SK-N-MC (cell line): ENCODE data around the gene LEF1.

ENCODE experiments used
- DNase-seq: peaks from one replicate; pipeline ENCODE4 v3.0.0-alpha.2; 2011; ENCODE audit warnings: low read depth, low spot score
- H3K27ac ChIP-seq: fragments of 200-600 bp; sonication (generic); 2 replicates; pipeline ENCODE4 v1.5.1; 2016; ENCODE audit warnings: mixed run types
- H3K36me3 ChIP-seq: fragments of 200-600 bp; sonication (generic); 2 replicates; pipeline ENCODE4 v1.6.1; 2017; ENCODE audit warnings: antibody characterized with exemption, low read length, mixed read lengths; ENCODE audit not compliant: insufficient read depth
- H3K4me3 ChIP-seq: fragments of 200-600 bp; sonication (generic); 2 replicates; pipeline ENCODE4 v1.5.1; 2016
- H3K9ac ChIP-seq: fragments of 200-600 bp; sonication (generic); 2 replicates; pipeline ENCODE4 v1.8.0; 2017; ENCODE audit warnings: mixed run types, mixed read lengths; ENCODE audit not compliant: insufficient read length
- H3K9me3 ChIP-seq: fragments of 200-600 bp; sonication (generic); 2 replicates; pipeline ENCODE4 v1.6.1; 2017; ENCODE audit warnings: low read depth, mild to moderate bottlenecking, antibody characterized with exemption, low read length, moderate library complexity, mixed read lengths
- EZH2 ChIP-seq: fragments of 200-600 bp; sonication (generic); IDR thresholded peaks from one replicate; pipeline ENCODE4 v1.6.1; 2017; ENCODE audit warnings: antibody characterized with exemption
- FOXP2 ChIP-seq: optimal IDR thresholded peaks from 2 replicates; pipeline ENCODE3; 2011; ENCODE audit warnings: mild to moderate bottlenecking, moderate library complexity; ENCODE audit not compliant: insufficient read depth; ENCODE audit errors: extremely low read length, control extremely low read depth
- POLR2AphosphoS5 ChIP-seq: IDR thresholded peaks from 2 replicates; pipeline ENCODE4 v1.6.1; 2012; ENCODE audit warnings: mild to moderate bottlenecking, low read depth, low read length, borderline replicate concordance

The LEF1 gene

DNA sequence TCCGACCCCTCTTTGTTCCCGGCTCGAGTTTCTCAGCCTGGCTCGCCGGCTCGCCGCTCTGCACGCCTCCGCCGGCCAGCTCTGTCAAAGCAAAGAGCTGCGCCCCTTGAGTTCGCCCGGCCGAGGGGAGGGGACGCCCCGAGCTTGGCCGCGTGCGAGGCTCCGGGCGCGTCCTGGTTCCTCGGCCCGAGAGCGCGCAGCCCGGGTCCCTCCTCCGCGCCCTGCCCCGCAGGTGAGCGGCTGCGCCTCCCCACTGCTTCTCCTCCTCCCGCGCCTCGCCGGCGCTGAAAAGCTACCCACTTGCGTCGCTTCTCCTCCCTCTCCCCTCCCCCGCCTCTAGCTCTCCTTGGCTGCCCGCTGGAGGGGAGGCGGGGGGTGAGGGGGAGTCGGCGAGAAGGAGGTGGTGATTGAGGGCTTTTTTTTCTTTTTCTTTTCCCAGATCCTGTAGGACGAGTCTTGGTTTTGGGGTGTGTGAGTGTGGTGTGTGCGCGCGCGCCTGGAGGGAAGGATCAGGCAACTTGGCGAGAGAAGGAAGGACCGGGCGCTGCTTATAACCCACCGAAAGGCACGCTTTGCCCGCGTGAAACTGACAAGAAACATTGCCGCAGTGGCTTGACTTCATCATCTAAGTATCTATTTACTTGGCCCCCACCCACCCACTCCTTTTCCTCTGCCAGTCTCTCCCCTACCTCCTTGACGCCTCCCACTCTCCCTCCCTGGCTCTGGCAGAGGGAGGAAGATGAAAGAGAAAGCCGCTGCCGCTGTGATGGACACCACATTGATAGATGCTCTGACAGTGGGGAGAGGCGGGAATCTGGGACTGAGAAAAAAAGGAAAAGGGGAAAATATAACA lies at the start of gene LEF1:
Gene LEF1 (minus strand): TSS at position 262 of the 853 bp plus-strand sequence. CDS start 1,165 bp downstream, outside the sequence.
- no peak for DNase-seq

DNA sequence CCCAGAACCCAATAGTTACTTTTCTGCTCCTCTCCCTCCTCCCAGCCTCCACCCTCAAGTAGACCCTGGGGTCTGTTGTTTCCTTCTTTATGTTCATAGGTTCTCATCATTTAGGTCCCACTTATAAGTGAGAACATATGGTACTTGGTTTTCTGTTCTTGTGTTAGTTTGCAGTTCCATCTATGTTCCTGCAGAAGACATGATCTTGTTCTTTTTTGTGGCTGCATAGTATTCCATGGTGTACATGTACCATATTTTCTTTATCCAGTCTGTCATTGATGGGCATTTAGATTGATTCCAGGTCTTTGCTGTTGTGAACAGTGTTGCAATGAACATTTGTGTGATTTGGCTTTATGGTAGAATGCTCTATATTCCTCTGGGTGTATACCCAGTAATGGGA lies 47.8 kb upstream of the LEF1 start:
- Histone ChIP-seq H3K27ac (no peak overlapping the region), H3K4me3 (no peak overlapping the region), H3K36me3 (no peaks in the 10 kb centered on the region), H3K9ac (no peak overlapping the region), H3K9me3 (no peaks in the 10 kb centered on the region)
- no peak for TF ChIP-seq FOXP2
- no peak for TF ChIP-seq EZH2
- no peak for TF ChIP-seq POLR2AphosphoS5
- DNase-seq, result no peak

More for the DNA sequence above, at the start of gene LEF1:
- Histone ChIP-seq H3K9me3 (no peaks in the 10 kb centered on the region), H3K27ac (peak within 1 kb of the TSS; percentile 82), H3K4me3 (peak within 1 kb of the TSS; percentile 97), H3K9ac (peak within 1 kb of the TSS; percentile 84), H3K36me3 (no peaks in the 10 kb centered on the region)
- TF ChIP-seq POLR2AphosphoS5 (peak; percentile 64; the same call in 1 of the 2 replicates), EZH2 (no peak), FOXP2 (no peak)

DNA sequence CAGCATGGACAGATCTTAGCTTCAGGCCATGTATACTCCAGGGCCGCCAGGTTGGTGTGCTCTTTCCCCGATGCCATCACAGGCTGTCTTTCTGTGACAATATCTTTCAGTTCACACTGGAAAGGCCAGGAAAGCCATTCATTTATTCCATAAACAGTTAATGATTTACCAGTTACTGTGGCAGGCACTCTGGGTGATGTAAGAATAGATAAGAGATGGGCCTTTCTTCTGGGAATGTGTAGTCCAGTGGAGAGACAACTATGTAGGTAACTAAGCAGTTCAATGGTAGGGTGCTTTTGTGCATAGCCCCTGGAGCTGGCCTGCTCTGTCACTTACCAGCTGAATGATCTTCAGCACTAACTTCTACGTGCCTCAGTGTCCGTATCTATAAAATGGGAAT lies 46.3 kb upstream of the LEF1 start:
- H3K36me3 ChIP-seq, result no peaks in the 10 kb centered on the region
- no peak for DNase-seq
- no peak overlapping the region for H3K4me3 ChIP-seq
- TF ChIP-seq FOXP2, result no peak
- TF ChIP-seq EZH2, result no peak
- TF ChIP-seq POLR2AphosphoS5, result no peak
- no peak overlapping the region for H3K27ac ChIP-seq
- H3K9ac ChIP-seq, result no peak overlapping the region
- H3K9me3 ChIP-seq, result no peaks in the 10 kb centered on the region

DNA sequence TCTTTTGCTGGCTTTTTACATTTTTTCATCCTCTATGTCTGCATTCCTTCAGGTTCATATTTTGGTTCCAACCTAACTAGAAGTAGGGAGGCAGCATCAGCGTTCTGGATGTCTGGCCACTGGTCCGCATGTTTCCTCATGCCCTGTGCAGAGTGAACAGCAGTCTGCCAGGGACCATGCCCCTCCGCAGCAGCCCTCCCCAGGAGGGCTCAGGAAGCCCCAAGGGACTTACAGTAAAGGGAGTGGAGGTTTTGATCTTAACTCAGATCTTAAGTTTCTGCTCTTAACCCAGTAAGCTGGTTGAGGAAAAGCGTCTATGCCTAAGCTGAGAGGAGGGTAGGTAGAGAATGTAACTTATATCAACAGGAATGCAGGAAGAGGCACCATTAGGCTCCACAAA lies 45.0 kb upstream of the LEF1 start:
- no peak overlapping the region for H3K27ac ChIP-seq
- H3K9me3 ChIP-seq, result no peaks in the 10 kb centered on the region
- no peaks in the 10 kb centered on the region for H3K36me3 ChIP-seq
- no peak overlapping the region for H3K4me3 ChIP-seq
- no peak for TF ChIP-seq POLR2AphosphoS5
- TF ChIP-seq EZH2, result no peak
- TF ChIP-seq FOXP2, result no peak
- DNase-seq, result no peak
- no peak overlapping the region for H3K9ac ChIP-seq

DNA sequence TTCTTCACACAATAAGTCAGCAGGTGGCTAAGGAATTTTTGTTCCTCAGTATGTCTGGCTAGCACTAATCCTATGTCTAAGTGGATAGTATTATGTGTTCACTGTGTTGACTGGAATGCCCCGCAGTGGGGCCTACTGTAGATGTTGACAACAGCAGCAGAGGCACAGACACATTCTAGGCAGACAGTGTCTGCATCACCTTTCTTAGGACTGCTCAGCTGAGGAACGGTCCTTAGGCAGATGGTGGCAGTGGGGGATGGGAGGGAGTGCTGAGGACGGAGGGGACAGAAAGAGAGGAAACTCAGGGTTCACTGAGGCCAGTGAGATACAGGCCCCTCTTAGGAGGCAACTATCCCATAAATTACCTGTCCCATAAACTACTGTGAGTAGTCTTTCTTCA lies 44.6 kb upstream of the LEF1 start:
- Histone ChIP-seq H3K9me3 (no peaks in the 10 kb centered on the region), H3K27ac (no peak overlapping the region), H3K9ac (no peak overlapping the region), H3K4me3 (no peak overlapping the region), H3K36me3 (no peaks in the 10 kb centered on the region)
- TF ChIP-seq EZH2 (no peak), POLR2AphosphoS5 (no peak), FOXP2 (no peak)
- DNase-seq, result no peak

DNA sequence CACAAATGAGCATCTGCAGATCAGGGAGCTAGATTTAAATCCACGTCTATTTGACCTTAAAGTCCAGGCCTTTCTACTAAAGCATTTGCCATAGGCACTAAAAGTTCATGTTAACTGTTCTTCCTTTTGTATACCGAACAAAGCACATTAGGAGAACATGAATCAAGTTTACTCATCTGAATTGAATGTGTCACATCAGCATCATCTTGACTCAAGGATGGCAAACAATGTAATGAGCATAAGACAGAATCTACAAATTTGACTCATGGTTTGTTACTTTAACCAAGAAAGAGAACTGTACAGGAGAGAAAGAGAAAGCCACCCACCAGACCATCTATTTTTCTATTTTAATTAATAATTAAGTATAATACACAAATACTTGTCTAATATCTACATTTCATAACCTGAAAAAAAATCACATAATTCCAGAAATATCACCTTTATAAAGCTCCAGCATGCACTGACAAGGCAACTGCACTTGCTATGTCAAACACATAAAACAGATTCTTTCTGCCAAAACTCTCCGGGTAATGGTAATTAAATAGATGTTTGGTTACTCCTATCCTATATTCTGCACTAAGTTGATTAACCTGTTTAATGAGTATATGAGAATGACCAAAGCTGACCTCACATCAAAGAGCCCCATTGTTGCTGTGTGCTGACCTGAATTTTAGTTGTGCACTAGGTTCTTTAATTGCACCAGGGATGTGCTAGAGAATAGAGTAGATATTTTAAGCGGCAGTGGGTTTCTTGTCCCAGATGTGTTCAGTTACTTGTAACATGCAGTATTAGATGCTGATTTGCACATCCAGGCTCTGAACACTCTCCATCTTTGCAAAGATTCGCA lies 42.5 kb upstream of the LEF1 start:
- Histone ChIP-seq H3K9me3 (no peaks in the 10 kb centered on the region), H3K4me3 (no peak overlapping the region), H3K27ac (no peak overlapping the region), H3K36me3 (no peaks in the 10 kb centered on the region), H3K9ac (no peak overlapping the region)
- TF ChIP-seq POLR2AphosphoS5 (no peak), FOXP2 (no peak), EZH2 (no peak)
- no peak for DNase-seq

DNA sequence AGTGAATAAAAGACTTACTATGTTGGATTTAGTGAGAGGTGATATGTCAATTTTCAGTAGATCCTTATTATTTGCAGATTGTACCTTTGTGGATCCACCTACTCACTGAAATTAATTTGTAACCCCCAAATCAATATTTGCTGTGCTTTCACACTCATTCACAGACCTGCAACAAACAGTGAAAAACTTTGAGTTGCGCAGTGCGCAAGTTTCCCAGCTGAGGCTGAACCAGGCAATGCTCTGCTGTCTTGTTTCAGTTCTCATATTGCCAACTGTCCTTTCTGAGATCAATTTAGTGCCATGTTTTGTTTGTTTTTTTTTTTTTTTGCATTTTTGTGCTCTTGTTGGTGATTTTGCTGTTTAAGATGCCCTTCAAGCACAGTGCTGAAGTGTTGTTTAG lies 40.8 kb upstream of the LEF1 start:
- Histone ChIP-seq H3K36me3 (no peaks in the 10 kb centered on the region), H3K4me3 (no peak overlapping the region), H3K9me3 (no peaks in the 10 kb centered on the region), H3K27ac (no peak overlapping the region), H3K9ac (no peak overlapping the region)
- DNase-seq, result no peak
- TF ChIP-seq FOXP2 (no peak), EZH2 (no peak), POLR2AphosphoS5 (no peak)

DNA sequence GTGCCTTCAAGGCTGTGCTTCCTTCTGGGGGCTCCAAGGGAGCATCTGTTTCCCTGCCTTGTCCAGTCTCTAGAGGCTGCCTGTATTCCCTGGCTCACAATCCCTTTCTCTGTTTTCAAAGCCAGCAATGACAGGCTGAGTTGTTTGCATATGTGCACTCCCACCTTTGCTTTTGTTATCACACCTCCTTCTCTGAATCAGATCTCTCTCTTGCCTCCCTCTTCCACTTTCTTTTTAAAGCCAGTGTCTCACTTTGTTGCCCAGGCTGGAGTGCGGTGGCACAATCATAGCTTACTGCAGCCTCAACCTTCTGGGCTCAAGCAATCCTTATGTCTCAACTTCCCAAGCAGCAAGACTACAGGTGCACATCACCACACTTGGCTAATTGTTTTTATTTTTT lies 37.1 kb upstream of the LEF1 start:
- no peak for TF ChIP-seq EZH2
- no peak for TF ChIP-seq POLR2AphosphoS5
- TF ChIP-seq FOXP2, result no peak
- Histone ChIP-seq H3K36me3 (no peaks in the 10 kb centered on the region), H3K9ac (no peak overlapping the region), H3K4me3 (no peak overlapping the region), H3K27ac (no peak overlapping the region), H3K9me3 (no peaks in the 10 kb centered on the region)
- DNase-seq, result no peak
